NB4 (cell line): ENCODE results near the gene AXIN2.

Source experiments
- CTCF ChIP-seq: IDR thresholded peaks from one replicate; pipeline ENCODE4 v1.5.1; 2012; ENCODE audit warnings: low read depth, low read length
- POLR2A ChIP-seq: IDR thresholded peaks from 2 replicates; pipeline ENCODE4 v1.6.1; 2011; ENCODE audit warnings: mild to moderate bottlenecking; ENCODE audit not compliant: insufficient read length; ENCODE audit errors: extremely low read depth

- TF ChIP-seq CTCF (no peak), POLR2A (no peak)
Observed at GRCh38 chr17:65593855-65594845, 32.7 kb upstream of the AXIN2 start.
